Stimulated activated CD8-positive, alpha-beta memory T cell treated with anti-CD3 and anti-CD28 coated beads, Interleukin-12 subunit alpha, Interleukin-12 subunit beta, amount 100 ng/mL, for 4 hours (primary cell): ENCODE measurements around the gene INTS15.
"Not testable (repeated sequence)": the region's sequence is repeated elsewhere in the genome, so short reads cannot be mapped to it uniquely, and the experiment has no call there.

Experiments used
- DNase-seq: peaks from one replicate; pipeline ENCODE4 v3.0.0-alpha.2; 2020; ENCODE audit warnings: low read depth

The INTS15 gene

DNA sequence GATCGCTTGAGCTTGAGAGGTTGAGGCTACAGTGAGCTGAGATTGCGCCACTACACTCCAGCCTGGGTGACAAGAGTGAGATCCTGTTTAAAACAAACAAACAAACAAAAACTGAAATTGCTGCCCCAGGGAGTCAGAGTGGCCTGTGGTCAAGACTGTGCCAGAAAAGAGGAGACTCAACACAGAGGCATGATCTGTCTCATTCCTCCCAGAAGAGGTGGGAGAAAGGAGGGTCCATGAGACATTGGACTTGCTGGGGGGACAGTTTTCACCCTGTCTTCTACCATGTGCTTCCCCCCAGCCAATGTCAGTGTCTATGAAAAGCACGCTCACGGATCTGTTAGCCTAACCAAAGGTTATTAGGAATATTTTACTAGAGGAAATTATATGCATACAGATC lies 28.8 kb downstream of the INTS15 start:
- no peak for DNase-seq

DNA sequence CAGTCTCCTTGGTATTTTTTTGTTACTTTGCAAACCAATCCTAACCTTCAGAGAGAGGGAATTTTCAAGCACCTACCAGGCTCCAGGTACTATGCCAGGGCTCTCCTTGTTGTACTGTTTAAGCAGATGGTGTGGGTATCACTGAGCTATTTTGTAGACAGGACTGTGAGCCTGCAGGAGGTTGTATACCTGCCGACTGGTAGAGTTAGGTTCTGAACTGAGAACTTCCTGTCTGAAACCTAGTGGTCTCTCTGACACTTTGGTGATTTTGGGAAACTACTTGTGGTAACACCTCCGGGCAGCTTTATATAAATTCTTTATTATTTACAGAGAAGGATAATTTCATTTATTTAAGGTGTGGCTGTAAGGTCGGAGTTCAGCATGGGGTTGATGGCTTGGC lies 30.1 kb downstream of the INTS15 start:
- DNase-seq: no peak

DNA sequence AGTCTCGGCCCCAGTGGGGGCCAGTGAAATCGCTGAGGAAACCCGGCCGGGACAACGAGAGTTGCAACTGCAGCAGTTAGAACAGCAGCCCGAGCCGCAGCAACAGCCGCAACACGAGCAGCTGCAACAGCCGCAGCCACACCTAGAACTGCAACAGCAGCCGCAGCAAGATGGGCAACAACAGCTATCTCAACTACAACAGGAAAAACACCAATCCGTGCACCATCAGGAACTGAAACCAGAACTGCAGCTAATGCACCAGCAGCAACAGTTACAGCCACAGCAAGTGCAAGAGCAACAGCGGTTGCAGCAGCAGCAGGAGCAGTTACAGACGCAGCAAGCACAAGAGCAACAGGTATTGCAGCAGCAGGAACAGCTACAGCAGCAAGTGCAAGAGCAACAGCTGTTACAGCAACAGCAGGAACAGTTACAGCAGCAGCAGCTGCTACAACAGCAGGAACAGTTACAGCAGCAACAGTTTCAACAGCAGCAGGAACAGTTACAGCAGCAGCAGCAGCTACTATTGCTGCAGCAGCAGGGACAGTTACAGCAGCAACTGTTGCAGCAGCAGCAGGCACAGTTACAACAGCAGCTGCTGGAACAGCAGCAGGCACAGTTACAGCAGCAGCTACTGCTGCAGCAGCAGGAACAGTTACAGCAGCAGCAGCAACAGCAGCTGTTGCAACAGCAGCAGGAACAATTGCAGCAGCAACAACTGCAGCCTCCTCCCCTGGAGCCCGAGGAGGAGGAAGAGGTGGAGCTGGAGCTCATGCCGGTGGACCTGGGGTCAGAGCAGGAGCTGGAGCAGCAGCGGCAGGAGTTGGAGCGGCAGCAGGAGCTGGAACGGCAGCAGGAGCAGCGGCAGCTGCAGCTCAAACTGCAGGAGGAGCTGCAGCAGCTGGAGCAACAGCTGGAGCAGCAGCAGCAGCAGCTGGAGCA lies 31.6 kb downstream of the INTS15 start:
- no peak for DNase-seq

DNA sequence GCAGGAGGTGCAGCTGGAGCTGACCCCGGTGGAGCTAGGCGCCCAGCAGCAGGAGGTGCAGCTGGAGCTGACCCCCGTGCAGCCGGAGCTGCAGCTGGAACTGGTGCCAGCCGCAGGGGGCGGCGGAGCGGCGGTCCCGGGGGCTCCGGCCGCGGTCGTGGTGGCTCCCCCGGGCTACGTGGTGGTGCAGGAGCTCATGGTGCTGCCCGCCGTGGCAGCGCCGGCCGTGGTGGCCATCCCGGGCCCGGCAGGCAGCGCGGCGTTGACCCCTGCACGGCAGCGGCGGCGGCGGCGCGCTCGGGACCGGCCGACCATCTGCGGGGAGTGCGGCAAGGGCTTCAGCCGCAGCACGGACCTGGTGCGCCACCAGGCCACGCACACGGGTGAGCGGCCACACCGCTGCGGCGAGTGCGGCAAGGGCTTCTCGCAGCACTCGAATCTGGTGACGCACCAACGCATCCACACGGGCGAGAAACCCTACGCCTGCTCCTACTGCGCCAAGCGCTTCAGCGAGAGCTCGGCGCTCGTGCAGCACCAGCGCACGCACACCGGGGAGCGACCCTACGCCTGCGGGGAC lies 32.4 kb downstream of the INTS15 start:
- no peak for DNase-seq

DNA sequence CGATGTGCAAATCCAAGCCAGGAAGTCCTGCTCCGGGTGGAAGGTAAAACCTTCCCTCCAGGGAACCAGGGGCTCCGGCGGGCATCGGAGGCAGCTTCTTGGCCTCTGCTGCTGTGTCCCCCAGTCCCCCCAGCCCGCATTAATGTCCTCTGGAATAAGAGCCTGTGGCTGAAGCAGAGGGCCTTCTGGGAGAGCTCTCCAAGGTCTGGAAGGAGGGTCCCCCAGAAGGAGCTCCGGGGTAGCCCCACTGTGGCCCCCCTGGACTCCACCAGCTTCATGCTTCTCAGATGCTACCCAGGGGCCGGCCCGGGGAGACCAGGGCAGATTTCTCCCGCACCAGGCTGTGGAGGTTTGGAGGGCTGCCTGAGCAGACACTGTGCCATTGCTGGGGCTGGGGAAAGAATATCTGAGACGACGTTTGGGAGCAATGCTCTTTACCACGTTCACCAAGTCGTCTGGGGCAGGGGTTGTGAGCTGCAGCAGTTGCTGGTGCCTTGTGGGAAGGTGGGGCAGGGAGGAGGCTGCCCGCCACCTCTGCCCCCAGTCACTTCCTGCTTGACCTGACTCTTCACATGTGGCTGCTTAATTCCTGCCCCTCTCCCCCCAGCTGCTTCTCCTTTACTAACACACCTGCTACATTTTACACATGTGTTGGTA lies 33.9 kb downstream of the INTS15 start:
- no peak for DNase-seq

DNA sequence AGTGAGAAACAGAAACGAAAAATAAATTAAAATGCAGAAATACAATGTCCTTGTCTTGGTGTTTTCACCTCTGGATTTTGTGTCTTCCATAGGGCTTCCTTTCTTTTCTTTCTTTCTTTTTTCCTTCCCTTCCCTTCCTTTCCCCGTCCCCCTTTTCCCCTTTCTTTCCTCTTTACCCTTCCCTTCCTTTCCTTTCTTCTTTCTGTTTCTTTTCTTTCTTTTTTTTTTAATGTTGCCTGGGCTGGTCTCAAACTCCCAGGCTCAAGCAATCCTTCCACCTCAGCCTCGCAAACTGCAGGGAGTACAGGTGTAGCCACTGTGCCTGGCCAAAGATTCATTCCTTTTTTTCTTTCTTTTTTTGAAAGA lies 34.4 kb downstream of the INTS15 start:
- DNase-seq: no peak

DNA sequence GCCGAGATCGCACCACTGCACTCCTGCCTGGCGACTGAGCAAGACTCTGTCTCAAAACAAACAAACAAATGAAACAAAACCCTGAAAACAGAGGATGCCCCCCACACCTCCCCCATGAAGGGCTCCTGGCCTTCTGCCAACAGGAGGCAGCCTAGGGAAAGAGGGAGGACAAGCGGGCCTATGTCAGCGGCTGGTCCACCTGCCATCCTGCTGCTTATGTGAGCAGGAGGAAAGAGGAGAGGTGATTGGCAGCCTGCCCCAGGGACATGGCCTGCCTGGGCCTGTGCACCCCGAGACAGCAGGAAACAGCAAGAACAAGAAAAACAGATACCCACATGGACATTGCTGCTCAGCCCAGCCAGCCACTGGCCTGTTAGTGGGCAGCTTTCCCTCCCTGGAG lies 38.2 kb downstream of the INTS15 start:
- no peak for DNase-seq

DNA sequence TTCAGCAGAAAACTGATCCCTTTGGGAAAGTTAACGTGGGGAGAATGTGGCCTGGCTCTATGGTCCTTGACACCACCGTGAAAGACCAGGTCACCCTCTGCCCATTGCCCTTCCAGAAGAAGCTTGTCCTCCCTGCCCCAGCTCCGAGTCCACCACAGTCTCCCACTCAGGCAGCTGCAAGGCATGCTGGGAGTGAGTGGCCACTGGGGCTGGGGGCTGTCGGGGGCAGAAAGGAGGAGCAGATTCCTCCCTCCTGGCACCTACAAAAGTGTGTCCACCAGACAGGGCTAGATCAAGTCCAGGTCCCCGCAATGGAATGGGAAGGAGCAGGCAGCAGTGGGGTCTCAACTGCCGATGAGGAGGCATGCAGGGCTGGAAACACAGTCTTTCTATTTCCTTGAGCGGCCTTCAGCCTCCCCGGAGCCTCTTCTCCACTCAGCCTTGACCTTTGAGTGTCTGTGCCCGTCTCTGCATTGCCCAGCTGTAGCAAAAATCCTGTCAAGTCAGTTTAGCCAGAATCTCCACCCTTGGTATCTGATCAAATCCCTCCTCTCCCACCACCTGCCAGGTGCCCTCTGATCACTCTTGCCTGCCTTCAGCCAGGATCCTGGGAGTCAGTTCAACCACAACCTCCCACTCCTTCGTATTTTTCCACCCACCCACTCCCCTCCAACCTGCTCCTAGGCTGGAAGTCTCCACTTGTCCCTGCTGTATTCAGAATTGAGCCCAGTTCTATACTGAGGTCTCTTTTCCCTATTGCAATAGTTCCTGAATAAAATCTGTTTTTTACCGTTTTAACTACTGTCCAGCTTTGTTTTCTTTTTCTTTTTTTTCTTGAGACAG lies 40.4 kb downstream of the INTS15 start:
- no peak for DNase-seq

DNA sequence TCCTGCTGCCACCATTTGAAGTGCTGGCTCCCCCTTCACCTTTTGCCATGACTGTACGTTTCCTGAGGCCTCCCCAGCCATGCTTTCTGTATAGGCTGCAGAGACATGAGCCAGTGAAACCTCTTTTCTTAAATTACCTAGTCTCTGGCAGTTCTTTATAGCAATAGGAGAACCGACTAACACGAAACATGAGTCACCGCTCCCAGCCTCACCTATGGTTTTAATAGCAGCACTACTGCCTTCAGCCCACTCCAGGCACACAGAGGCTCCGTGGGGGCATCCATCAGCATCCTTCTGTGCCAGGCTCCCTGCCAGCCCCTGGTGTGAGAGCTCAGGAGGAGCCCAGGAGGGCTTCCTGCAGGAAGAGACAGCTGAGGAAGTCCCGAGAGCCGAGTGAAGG lies 41.8 kb downstream of the INTS15 start:
- DNase-seq: no peak

DNA sequence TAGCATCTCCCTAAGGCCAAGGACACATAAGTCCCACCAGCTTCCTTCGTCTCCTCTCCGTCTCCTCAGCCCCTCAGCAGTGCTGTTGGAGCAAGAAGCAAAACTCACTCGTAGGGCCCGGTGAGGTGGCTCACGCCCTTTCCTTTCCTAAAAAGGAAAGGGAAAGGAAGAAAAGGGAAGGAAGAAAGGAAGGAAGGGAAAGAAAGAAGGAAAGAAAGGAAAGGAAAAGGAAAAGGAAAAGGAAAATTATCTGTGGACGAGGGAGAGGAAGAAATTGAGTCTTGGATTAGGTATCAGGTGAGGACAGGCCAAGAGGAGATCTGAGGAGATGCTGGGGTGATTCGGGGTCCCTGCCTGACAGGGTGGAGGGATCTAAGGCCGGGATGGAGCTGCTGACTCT lies 44.2 kb downstream of the INTS15 start:
- no peak for DNase-seq

DNA sequence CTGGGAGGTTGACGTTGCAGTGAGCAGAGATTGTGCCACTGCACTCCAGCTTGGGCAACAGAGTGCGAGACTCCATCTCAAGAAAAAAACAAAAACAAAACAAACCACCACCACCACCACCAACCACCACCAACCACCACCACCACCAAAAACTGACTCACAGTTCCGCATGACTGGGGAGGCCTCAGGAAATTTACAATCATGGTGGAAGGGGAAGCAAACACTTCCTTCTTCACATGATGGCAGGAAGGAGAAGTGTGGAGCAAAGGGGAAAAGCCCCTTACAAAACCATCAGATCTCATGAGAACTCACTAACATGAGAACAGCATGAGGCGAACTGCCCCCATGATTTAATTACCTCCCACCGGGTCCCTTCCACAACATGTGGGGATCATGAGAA lies 45.1 kb downstream of the INTS15 start:
- not testable (repeated sequence) for DNase-seq

DNA sequence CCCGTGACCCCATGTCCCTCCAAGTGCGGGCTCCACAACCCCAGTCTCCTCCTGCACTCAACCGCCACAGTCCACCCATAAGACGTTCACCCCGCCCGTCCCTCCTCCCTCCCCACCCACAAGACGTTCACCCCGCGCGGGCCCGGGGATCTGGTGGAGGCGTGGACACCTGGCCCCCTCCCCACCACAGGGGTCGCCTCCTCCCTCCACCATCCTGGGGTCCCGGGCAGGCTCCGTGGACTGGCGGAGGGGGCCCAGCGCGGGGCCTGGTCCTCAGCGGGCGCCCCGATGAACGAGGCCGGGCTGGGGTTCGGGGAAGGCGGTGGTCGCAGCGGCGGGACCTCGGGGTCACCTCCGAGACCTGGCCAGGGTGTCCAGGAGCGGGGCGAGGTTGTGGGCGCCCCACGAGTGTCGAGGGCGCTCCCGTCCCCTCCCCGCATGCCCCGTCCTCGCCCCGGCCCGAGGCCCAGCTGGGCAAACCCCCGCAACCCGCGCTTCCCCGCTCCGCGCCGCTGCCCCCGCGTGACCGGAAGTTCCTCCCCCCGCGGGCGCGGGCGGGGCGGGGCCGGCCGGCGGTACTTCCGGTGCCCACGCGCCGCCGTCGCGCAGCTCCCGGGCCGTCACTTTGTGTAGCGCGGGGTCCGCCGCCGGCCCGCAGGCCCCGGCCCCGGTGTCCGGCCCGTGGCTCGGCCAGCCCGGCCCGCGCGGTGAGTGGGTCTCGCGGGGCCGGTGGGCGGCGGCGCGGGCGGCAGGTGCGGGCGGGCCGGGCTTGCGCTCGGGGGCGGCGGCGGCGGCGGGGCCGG lies 47.1 kb downstream of the INTS15 start, which contains the start of gene ZNF316:
Gene ZNF316, plus strand, starts transcription at position 578 of the 803 bp plus-strand sequence. CDS start 5,092 bp downstream, outside the sequence.
- peak; percentile 55 for DNase-seq

DNA sequence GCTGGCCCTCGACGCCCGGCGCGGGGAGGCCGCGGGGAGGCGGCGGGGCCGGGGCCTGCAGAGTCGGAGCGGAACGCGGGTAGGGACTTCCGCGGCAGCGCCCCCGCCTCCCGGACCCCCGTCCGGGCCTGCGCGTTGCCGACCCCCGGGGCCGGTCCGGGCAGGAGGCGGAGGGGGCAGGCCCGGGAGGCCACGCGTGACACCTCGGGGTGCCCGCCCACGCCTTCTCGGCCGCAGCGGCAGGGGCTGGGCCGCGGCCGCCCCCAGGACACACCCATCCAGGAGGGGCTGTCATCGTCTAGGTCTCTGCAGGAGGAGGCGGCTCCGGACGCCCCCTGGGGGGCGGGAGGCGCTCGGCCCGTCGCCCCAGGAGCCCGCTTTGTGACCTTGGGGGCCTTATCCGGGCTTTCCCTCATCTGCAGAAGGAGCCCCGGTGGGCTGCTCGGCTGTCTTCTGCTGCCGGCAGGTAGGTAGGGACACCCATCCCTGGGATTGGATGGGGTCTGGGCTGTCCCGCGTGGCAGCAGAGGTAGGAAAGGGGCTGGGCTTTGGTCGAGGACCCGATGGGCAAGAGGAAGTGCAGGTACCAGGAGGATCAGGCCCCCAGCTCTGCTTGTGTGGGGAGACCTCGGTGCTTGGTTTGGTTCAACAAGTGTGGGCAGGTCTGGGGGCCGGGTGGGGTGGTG lies 47.9 kb downstream of the INTS15 start:
- peak; percentile 61 for DNase-seq

DNA sequence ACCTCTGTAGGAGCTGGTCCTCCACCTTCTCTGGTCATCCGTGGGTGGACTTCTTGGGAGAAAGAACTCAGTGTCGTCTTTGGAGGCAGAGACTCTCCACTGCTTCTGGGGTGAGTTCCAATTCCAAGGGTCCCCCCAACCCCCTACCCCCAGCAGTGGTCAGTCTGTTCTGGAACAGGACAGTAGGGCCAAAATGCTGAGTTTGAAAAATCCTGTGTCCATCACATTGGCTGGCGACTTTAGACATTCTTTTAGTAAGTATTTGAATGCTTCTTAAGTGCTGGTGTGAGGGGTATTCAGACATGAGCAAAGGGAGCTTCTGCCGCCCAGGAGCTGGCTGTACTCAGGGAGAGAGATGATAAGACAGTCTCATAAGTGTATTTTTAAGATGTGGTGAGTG lies 49.2 kb downstream of the INTS15 start:
- no peak for DNase-seq

DNA sequence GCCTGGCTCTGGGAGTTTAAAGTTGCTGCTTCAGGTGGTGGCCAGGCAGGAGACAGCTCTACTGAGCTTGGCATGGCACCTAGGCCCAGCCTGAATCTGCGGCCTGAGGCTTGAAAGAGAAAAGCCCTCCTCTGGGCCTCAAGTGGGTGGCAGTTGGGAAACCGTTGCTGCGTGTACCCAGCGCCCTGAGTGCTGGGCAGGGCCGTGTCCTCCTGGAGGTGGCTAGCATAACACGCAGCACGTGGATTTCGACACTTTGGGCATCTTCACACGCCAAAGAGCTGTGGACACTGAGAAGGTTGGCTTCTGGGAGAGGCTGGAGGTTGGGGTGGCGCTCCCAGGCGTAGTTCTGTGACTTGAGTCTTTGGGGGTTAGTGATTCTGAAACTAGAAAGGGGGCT lies 49.8 kb downstream of the INTS15 start:
- DNase-seq: no peak

DNA sequence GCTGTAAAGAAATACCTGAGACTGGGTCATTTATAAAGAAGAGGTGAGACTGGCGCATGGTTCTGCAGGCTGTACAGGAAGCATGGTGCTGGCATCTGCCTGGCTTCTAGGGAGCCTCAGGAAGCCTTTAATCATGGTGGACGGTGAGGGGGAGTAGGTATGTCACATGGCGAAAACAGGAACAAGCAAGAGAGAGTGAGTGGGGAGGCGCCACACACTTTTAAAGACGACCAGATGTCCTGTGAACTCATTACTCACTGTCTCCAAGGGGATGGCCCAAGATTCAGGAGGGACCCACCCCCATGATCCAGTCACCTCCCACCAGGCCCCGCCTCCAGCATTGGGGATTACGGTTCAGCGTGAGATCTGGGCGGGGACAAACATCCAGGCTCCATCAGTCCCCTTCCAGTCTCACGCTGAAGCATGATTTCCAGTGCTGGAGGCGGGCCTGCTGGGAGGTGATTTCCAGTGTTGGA lies 50.5 kb downstream of the INTS15 start:
- peak; percentile 10 for DNase-seq

DNA sequence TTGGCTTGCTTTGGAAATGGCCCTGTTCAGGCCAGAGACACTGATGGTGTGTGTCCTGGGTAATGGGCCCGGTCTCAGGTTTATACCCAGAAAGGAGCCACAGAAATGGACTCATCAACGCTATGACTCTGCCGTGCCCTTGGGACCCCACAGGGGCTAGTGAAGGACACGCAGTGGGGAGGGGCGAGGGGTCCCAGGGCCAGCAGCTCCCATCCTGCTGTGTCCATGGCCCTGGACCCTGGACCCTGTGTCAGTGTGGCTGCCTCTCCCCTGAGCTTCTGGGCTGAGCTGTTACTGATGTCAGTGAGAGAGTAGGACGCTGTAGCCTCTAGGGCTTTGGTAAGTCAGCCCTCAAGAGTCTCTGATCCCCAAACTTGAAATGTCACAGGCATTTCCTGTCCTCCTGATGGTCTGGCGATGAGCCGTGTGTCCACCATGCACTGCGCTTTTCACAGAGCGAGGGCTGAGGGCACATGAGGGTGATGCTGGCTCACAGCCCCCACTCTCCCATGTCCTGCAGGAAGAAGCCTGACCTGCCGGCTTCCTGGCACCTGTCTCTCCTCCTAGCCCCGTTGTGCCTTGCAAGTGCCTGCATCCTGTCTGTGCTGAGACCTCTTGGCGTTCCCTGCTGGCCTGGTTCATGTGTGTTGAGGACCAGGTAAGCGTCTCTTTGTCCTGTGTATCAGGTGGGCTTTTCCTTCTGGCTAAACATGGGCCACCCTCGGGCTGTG lies 51.6 kb downstream of the INTS15 start:
- DNase-seq: no peak

DNA sequence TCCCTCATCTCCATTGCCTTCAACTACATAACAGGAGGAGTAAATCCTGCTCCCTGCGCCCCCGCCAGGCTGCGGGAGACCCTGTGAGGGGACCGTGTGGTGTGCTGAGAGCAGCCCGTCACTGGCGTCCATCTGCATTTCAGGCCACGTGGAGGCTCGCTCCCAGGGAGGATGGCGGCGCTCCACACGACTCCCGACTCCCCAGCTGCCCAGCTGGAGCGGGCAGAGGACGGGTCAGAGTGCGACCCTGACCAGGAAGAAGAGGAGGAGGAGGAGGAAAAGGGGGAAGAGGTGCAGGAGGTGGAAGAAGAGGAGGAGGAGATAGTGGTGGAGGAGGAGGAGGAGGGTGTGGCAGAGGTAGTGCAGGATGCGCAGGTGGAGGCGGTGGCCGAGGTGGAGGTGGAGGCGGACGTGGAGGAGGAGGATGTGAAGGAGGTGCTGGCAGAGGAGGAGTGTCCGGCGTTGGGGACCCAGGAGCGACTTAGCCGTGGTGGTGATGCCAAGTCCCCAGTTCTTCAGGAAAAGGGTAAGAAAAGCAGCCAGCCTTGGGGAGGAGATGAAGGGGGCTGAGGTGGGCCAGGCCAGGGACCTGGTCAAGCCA lies 52.5 kb downstream of the INTS15 start:
- DNase-seq: no peak

DNA sequence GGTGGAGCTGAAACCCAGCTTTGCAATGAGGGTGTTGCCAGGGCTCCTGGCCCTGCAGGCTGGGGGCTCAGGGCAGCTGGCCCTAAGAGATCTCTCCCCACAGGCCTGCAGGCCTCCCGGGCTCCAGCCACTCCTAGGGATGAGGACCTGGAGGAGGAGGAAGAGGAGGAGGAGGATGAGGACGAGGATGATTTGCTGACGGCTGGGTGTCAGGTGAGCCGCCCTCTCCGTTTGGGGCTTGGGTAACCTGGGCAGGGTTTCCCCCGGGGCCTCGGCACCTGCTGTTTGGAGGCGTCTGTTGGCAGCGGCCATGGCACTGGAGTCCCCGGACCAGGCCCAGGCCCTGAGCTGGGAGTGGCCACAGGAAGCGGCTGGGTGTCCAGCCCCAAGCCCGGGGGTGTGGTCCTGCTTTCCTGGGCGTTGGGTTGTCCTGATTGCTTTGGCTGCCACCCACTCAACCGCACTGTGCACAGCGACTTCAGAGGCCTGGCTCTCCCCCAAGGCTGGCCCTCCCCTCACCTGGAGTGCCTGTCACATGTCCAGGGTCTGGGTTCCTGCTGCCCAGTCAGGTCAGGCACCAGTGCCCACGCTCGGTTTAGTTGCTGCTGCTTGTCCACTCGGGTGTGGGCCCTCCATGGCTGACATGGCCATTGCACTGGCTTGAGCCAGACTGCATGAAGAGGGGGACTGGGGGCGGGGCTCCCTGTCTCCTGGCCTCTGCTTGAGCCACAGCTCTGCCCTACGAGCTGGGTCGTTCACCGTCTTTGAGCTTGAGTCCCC lies 53.2 kb downstream of the INTS15 start:
- DNase-seq: no peak
